Gastrocnemius medialis (tissue), 4 donors: Measurements from ENCODE around the gene PSTPIP1. TPM values are rescaled to one million over a fixed set of nuclear protein-coding genes. Genes with fewer than 3 reads are reported as not detected.

Experiments
- ATAC-seq, 2 donors: fragments of 150-250 bp; one replicate each; pipeline ENCODE4 v1.9.1; 2016
- DNase-seq, 2 donors: peaks; one replicate each; pipeline ENCODE4 v3.0.0-alpha.2; 2019
- H3K27ac ChIP-seq, 4 donors: fragments of 200-600 bp; sonication (generic); 1 replicate in 1 of 4; 2 replicates in 3 of 4; pipeline ENCODE4 v1.5.1; 2016 to 2018; ENCODE audit warnings: mild to moderate bottlenecking in 2 of 4, moderate library complexity in 1 of 4
- H3K27me3 ChIP-seq, 3 donors: fragments of 200-600 bp; sonication (generic) in 2 of 3; 1 replicate in 1 of 3; 2 replicates in 2 of 3; pipeline versions ENCODE4 v1.5.1 to v1.6.0; 2016 to 2019; ENCODE audit warnings: mild to moderate bottlenecking in 1 of 3, moderate library complexity in 1 of 3
- H3K36me3 ChIP-seq, 2 donors: fragments of 200-600 bp; sonication (generic) in 1 of 2; one replicate each; pipeline ENCODE4 v1.5.1; 2017 to 2018
- H3K4me1 ChIP-seq, 2 donors: fragments of 200-600 bp; sonication (generic) in 1 of 2; one replicate each; pipeline ENCODE4 v1.5.1; 2016 to 2017; ENCODE audit warnings: mild to moderate bottlenecking in 2 of 2
- H3K4me3 ChIP-seq, 4 donors: fragments of 200-600 bp; sonication (generic) in 3 of 4; 1 replicate in 1 of 4; 2 replicates in 3 of 4; pipeline ENCODE4 v1.5.1; 2016 to 2019; ENCODE audit warnings: mild to moderate bottlenecking in 2 of 4
- H3K9me3 ChIP-seq, 3 donors: fragments of 200-600 bp; sonication (generic) in 2 of 3; 1 replicate in 1 of 3; 2 replicates in 2 of 3; pipeline ENCODE4 v1.5.1; 2016 to 2019
- POLR2A ChIP-seq, 2 donors: fragments of 450-650 bp; IDR thresholded peaks; one replicate each; pipeline ENCODE4 v1.6.1; 2017; ENCODE audit warnings: antibody characterized with exemption in 2 of 2, mild to moderate bottlenecking in 2 of 2, moderate library complexity in 2 of 2
- in situ Hi-C, 4 donors: fragments of 200-750 bp; cut with MboI; loops; one replicate each; pipeline versions ENCODE4 v1.15.0 to v1.8.0; 2017; ENCODE audit warnings: low sequenced_read_pairs in 4 of 4
- intact Hi-C: fragments of 100-400 bp; cut with DNase I; formaldehyde crosslinking; loops from one replicate; pipeline ENCODE4 v1.15.1; 2023; ENCODE audit warnings: low total_unique reads
- total RNA-seq, 4 donors: library from RNA; depleted of rRNA; stranded (reverse); fragments of >200 nt; gene quantifications; one replicate each; pipeline versions ENCODE4 v1.1.0 to v1.2.3, GENCODE V29; 2016
- TF ChIP-seq, protein P1 (sequence below), 5 experiments: fragments of 450-650 bp in 3 of 5; fragments of 200-600 bp in 2 of 5; sonication (generic) in 2 of 5; IDR thresholded peaks in 4 of 5; conservative IDR thresholded peaks in 1 of 5; 1 replicate in 4 of 5; 2 replicates in 1 of 5; pipeline ENCODE4 v1.5.1; 2016 to 2019; ENCODE audit warnings: antibody characterized with exemption in 5 of 5, mild to moderate bottlenecking in 3 of 5, moderate library complexity in 3 of 5

Gene PSTPIP1
- total RNA-seq, 4 donors from 2014 or later, result 0.76 to 5.2 (median 3.1) TPM; not detected in 1

DNA sequence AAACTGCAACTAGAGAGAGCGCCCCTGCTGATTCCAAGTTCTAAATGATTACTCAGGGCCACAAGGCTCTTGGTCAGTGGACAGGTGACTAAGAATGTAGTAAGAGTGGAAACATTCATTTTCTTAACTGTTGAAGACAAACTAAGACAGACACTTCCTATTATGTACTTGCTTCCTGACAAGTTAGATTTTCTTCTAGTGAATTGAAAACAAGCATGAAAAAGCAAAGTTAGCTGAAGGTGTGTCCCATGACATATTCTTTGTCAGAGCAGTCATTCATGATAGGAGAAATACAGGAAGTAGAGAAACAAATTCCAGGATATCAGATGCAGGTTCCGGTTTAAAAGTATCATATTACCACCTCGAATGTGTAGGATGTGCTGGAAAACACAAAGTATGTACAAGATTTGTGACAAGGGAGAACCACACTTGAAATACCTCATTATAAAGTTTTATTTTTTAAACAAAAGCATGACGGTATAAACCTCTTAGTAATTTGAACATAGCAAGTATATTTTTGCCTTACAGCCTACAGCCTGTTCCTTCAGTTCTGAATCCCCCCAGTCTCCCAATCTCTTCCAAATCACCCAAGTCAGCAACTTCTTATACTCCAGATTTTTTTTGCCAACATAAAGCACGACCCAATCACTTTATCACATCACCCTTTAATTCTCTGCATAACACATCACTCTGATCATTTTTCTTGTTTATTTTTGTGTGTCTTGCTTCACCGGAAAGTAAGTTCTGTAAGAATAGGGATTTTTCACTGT is 69.8 kb downstream of the PSTPIP1 start:
- Histone ChIP-seq H3K36me3 (no peaks in the 10 kb centered on the region), H3K4me1 (peaks cover 76 to 86% of the 10 kb centered on the region in 2 donors), H3K4me3 (no peak overlapping the region), H3K27ac (peak overlapping the region; percentile 80 to 93 (median 87)), H3K27me3 (no peaks in the 10 kb centered on the region), H3K9me3 (no peaks in the 10 kb centered on the region)
- in situ Hi-C loops, result no loop called here
- intact Hi-C loops, result loop anchor here (10.0 kb wide), 1 partner anchor 880 kb away; no protein-coding TSS in a partner anchor
- ATAC-seq (peak; percentile 49 to 58), DNase-seq (no peak)
- TF ChIP-seq POLR2A (IDR thresholded peaks at IDR 0.05), result no peak
- TF ChIP-seq, protein P1, sequence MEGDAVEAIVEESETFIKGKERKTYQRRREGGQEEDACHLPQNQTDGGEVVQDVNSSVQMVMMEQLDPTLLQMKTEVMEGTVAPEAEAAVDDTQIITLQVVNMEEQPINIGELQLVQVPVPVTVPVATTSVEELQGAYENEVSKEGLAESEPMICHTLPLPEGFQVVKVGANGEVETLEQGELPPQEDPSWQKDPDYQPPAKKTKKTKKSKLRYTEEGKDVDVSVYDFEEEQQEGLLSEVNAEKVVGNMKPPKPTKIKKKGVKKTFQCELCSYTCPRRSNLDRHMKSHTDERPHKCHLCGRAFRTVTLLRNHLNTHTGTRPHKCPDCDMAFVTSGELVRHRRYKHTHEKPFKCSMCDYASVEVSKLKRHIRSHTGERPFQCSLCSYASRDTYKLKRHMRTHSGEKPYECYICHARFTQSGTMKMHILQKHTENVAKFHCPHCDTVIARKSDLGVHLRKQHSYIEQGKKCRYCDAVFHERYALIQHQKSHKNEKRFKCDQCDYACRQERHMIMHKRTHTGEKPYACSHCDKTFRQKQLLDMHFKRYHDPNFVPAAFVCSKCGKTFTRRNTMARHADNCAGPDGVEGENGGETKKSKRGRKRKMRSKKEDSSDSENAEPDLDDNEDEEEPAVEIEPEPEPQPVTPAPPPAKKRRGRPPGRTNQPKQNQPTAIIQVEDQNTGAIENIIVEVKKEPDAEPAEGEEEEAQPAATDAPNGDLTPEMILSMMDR (IDR thresholded peaks at IDR 0.05 in 4 of 5, conservative IDR thresholded peaks at IDR 0.05 in 1 of 5), result no peak

DNA sequence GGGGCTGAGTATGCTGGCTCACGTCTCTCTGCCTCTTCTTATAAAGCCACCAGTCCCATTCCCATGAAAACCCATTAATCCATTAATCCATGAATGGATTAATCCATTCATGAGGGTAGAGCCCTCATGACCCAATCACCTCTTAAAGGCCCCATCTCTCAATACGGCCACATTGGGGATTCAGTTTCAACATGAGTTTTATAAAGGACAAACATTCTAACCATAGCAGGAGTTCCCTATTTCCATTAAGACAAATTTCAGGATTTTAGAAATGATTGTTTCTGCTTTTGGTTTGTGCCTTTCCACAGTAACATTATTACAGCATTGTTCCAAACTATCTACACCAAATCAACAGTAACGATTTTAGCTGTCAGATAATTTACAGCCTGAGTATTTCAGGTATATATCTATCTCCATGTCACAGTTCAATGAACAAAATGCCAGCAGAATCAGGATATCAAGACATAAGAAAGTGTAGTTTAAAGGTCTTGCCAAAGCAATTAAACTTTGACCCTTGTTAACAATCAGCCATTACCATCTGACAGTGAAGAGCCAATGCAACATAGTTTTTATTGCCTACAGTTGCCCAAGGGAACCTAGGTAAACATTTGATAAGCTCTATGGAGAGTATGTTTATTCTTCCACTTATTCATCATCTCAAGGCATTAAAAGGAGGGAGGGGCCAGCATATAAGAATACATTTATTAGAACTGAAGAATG is 72.2 kb downstream of the PSTPIP1 start:
- Histone ChIP-seq H3K4me1 (peaks cover 60 to 69% of the 10 kb centered on the region in 2 donors), H3K36me3 (no peaks in the 10 kb centered on the region)

DNA sequence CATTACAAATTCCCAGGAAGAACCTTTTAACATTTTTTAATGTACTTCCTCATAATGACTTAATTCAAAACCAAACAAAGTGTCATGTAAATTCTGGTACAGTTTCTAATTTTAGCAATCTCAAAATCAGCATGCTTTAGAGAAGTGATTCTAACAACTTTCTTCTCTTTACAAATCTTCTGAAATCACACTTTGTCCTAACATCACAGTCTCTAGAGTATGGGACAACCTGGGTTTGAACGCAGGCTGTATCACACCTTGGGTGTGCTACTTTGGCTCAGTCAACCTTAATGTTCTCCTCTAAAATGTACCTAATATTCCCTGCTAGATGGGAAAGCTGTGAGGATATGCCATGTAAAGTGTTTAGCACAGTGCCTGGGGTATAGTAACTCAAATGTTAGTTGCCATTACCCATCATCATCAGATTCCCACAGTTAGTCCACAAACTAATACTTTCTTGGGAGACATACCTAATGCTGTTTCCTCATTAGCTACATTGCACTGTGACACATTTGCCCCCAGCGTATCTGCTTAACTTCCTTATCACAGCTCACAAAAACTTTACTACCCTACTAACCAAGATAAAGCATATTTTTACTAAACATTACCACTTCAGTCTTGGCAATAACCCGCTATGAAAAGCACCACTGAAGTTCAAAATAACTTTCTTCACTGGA is 72.9 kb downstream of the PSTPIP1 start:
- H3K27me3 ChIP-seq, result no peaks in the 10 kb centered on the region
- intact Hi-C loops, result loop anchor here (10.0 kb wide), 1 partner anchor 883 kb away; no protein-coding TSS in a partner anchor
- H3K9me3 ChIP-seq, result no peaks in the 10 kb centered on the region
- H3K27ac ChIP-seq, result peak overlapping the region; percentile 35 to 97 (median 92)
- no peak for TF ChIP-seq POLR2A (IDR thresholded peaks at IDR 0.05)
- TF ChIP-seq, protein P1 (IDR thresholded peaks at IDR 0.05 in 4 of 5, conservative IDR thresholded peaks at IDR 0.05 in 1 of 5), result no peak
- no peaks in the 10 kb centered on the region for H3K36me3 ChIP-seq
- no peak overlapping the region for H3K4me3 ChIP-seq
- in situ Hi-C loops, result no loop called here
- DNase-seq (no peak), ATAC-seq (no peak)
- peaks cover 54 to 65% of the 10 kb centered on the region in 2 donors for H3K4me1 ChIP-seq

More for the DNA sequence above, 72.2 kb downstream of the PSTPIP1 start:
- Histone ChIP-seq H3K27me3 (no peaks in the 10 kb centered on the region), H3K4me3 (no peak overlapping the region), H3K9me3 (no peaks in the 10 kb centered on the region), H3K27ac (peak overlapping the region; percentile 35 to 97 (median 92))
- TF ChIP-seq POLR2A (IDR thresholded peaks at IDR 0.05), result no peak
- TF ChIP-seq, protein P1 (IDR thresholded peaks at IDR 0.05 in 4 of 5, conservative IDR thresholded peaks at IDR 0.05 in 1 of 5), result no peak
- no peak for ATAC-seq
- no peak for DNase-seq
- in situ Hi-C loops (no loop called here), intact Hi-C loops (loop anchor here (10.0 kb wide), 1 partner anchor 882 kb away; no protein-coding TSS in a partner anchor)

DNA sequence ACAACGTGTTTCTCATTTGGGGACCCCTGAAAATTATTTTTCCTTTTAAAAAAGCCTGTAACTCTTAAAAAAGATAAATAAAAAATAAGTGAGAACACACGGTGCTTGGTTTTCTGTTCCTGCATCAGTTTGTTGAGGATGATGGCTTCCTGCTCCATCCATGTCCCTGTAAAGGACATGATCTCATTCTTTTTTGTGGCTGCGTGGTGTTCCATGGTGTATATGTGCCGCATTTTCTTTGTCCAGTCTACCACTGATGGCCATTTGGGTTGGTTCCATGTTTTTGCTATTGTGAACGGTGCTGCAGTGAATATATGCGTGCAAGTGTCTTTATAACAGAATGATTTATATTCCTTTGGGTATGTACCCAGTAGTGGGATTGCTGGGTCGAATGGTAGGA is 73.7 kb downstream of the PSTPIP1 start:
- DNase-seq, result no peak
- Histone ChIP-seq H3K27ac (peak overlapping the region; percentile 88 to 97 (median 92)), H3K4me1 (peaks cover 49 to 58% of the 10 kb centered on the region in 2 donors), H3K4me3 (no peak overlapping the region), H3K36me3 (no peaks in the 10 kb centered on the region), H3K9me3 (no peaks in the 10 kb centered on the region), H3K27me3 (no peaks in the 10 kb centered on the region)
- intact Hi-C loops, result loop anchor here (10.0 kb wide), 1 partner anchor 884 kb away; no protein-coding TSS in a partner anchor
- TF ChIP-seq POLR2A (IDR thresholded peaks at IDR 0.05), result no peak
- TF ChIP-seq, protein P1 (IDR thresholded peaks at IDR 0.05 in 4 of 5, conservative IDR thresholded peaks at IDR 0.05 in 1 of 5), result no peak
- no peak for ATAC-seq
- in situ Hi-C loops, result no loop called here
